NCI-H2196 (cell line): ENCODE data around the gene SYNGR2.

Experiments used
- DNase-seq: peaks from one replicate; lab custom pipeline; 2025; ENCODE audit not compliant: unreplicated experiment; lab: John Stamatoyannopoulos, UW

Gene SYNGR2

DNA sequence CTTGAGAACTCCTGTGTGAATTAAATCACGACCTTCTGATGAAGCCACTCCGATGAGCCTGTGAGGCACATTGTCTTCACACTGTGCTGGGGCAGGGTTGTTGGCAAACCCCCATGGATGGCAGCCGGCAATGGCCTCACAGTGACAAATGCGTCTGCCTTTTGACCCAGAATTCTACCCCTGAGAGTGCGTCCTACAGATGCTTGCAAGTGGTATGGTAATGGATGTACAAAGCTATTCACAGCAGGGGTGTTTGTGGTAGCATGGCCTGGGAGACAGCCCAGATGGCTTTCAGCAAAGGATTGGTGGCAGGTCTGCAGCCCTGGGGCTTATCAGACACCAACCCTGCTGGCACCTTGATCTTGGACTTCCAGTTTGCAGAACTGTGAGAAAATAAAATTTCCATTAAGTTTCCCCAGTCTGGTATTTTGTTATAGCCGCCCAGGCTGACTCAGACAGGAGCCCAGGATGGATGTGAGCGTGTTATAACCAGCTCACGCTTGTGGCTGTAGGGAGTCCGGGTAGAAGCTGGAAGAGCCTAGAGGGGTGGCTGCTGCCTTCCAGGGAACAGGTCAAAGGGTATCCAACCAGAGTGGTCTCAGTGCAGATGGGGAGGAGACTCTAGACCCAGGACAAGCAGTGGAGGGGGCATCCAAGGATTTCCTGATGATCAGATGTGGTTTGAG lies 28.9 kb downstream of the SYNGR2 start:
- no peak for DNase-seq

GRCh38 chr17:78200451-78200850 lies 32.1 kb downstream of the SYNGR2 start:
- DNase-seq: no peak

GRCh38 chr17:78202666-78203065 lies 34.3 kb downstream of the SYNGR2 start:
- no peak for DNase-seq

DNA sequence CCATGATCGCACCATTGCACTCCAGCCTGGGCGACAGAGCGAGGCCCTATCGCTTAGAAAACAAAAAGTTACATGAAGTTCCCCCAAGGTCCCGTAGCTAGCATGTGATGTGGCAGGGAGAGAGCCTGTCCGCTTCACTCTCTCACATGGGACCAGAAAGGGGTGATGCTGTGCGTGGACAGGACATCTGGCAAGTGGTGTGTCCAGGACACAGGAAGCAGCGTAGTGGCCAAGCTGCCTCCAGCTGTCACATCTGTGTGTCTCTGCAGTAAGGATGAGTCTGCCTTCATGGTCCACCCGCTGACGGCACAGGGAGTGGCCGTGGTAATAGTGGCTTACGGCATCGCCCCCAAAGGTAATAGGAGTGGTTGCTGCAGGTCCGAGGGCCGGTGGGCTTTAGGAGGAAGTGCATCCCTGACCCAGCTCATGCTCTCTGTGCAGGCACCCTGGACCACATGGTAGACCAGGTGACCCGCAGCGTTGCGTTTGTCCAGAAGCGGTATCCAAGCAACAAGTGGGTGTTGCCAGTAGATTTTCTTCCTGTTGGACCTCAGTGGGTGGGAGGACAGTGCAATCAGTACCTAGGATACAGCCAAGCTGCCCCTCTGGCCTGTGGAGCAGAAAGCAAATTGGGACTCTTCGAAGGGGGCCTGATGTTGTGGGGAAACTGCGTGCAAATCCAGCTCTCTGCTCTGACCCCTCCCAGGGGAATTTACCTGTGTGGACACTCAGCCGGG lies 36.2 kb downstream of the SYNGR2 start:
- no peak for DNase-seq

GRCh38 chr17:78205124-78205775 lies 36.9 kb downstream of the SYNGR2 start:
- no peak for DNase-seq

DNA sequence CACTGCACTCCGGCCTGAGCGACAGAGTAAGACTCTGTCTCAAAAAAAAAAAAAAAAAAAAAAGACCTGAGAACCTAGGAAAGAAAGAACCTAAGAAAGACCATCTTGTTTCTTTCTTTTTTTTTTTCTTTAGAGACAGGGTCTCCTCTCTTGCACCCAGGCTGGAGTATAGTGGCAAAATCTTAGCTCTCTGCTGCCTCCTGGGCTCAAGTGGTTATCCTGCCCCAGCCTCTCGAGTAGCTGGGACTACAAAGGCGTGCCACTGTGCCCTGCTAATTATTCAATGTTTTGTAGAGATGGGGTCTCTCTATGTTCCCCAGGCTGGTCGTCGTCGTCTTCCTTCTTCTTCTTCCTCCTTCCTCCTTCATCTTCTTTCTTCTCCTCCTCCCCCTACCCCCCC lies 37.9 kb downstream of the SYNGR2 start:
- no peak for DNase-seq

DNA sequence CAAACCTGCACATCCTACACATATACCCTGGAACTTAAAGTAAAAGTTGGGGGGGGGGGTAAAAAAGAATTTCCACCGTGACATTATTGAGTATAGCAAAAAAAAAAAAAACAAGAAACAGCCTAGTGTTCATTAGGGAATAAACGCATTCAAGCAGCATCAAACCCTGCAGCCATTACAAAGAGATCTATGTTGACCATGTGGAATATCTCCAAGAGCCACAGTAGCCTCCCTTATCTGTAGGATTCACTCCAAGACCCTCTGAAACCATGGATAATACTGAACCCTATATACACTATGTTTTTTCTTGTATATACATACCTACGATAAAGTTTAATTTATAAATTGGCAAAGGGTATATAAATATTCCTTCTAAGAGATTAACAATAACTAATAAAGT lies 40.1 kb downstream of the SYNGR2 start:
- DNase-seq: no peak

DNA sequence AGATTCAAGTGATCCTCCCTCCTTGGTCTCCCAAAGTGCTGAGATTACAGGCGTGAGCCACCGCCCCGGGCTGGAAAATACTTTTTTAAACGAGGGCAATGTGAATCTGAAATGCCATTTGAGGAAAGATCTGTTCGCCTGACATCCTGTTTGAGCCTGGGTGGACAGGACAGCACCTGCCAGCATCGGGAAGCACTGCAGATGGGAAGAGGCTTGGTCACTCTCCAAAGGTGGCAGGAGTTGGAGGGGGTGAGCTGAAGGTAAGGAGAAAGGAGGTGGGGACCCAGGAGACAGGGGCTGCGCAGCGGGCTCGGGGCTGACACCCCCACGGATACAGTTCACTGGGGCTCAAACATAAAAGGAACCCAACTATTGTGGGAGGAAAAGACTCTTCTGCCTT lies 41.7 kb downstream of the SYNGR2 start:
- DNase-seq: no peak

DNA sequence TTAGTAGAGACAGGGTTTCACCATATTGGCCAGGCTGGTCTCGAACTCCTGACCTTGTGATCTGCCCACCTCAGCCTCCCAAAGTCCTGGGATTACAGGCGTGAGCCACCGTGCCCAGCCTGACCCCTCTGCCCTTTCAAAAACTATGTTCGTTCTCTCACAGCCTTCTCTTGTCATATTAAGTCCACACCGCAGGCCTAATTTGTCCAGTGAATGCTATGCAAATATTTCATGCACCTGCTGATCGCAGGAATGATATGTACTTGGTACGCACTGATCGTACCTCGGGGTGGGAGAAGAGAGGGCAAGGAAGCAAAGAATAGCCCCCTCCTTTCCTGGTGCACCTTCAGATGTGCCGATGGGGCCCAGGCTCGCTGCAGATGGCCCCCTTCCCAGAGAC lies 42.7 kb downstream of the SYNGR2 start:
- DNase-seq: peak; percentile 25

DNA sequence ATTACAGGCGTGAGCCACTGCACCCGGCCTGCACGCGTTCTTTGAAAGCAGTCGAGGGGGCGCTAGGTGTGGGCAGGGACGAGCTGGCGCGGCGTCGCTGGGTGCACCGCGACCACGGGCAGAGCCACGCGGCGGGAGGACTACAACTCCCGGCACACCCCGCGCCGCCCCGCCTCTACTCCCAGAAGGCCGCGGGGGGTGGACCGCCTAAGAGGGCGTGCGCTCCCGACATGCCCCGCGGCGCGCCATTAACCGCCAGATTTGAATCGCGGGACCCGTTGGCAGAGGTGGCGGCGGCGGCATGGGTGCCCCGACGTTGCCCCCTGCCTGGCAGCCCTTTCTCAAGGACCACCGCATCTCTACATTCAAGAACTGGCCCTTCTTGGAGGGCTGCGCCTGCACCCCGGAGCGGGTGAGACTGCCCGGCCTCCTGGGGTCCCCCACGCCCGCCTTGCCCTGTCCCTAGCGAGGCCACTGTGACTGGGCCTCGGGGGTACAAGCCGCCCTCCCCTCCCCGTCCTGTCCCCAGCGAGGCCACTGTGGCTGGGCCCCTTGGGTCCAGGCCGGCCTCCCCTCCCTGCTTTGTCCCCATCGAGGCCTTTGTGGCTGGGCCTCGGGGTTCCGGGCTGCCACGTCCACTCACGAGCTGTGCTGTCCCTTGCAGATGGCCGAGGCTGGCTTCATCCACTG lies 45.8 kb downstream of the SYNGR2 start, which contains the start of gene BIRC5:
BIRC5 (plus strand) TSS at position 238 of the 690 bp plus-strand sequence; CDS start at position 302, 64 bp downstream.
- peak; percentile 98 for DNase-seq

GRCh38 chr17:78214706-78215061 lies 46.3 kb downstream of the SYNGR2 start:
- no peak for DNase-seq

- no peak for DNase-seq
These were observed 51.2 kb downstream of the SYNGR2 start for GRCh38 chr17:78219396-78220150.
